ENCODE measurements around the gene ARL8A. TPM values are rescaled to one million over a fixed set of nuclear protein-coding genes. Genes with fewer than 3 reads are reported as not detected.
"Not testable (repeated sequence)": the region's sequence is repeated elsewhere in the genome, so short reads cannot be mapped to it uniquely, and the experiment has no call there.

ARL8A gene
- polyA plus RNA-seq, 1 experiment = 58.0 TPM

DNA sequence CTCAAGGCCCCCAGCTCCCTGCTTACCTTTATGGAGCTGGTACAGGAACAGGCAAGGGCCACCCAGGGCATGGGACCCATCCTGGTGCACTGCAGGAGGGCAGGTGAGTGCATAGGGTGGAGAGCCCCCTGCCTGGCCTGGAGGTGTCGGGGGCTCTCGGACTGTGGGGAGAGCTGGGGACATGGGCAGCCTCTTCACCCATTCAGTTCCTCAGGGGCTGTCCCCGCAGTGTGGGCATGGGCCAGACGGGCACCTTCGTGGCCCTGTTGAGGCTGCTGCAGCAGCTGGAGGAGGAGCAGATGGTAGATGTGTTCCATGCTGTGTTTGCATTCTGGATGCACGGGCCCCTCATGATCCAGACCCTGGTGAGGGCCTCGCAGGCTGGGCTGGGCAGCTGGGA lies 41.8 kb upstream of the ARL8A start:
- no peak for DNase-seq (ENCODE audit: low read depth, low spot score)
- POLR2A ChIA-PET = no interaction called here
- TF ChIP-seq, protein P1, sequence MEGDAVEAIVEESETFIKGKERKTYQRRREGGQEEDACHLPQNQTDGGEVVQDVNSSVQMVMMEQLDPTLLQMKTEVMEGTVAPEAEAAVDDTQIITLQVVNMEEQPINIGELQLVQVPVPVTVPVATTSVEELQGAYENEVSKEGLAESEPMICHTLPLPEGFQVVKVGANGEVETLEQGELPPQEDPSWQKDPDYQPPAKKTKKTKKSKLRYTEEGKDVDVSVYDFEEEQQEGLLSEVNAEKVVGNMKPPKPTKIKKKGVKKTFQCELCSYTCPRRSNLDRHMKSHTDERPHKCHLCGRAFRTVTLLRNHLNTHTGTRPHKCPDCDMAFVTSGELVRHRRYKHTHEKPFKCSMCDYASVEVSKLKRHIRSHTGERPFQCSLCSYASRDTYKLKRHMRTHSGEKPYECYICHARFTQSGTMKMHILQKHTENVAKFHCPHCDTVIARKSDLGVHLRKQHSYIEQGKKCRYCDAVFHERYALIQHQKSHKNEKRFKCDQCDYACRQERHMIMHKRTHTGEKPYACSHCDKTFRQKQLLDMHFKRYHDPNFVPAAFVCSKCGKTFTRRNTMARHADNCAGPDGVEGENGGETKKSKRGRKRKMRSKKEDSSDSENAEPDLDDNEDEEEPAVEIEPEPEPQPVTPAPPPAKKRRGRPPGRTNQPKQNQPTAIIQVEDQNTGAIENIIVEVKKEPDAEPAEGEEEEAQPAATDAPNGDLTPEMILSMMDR (IDR thresholded peaks at IDR 0.05; ENCODE audit: low read depth, low read length) = no peak
- peaks cover 42% of the 10 kb centered on the region for H3K27me3 ChIP-seq (ENCODE audit: control insufficient read depth, insufficient read depth, low read length)
- CTCF ChIA-PET = interaction anchor here (1.2 to 7.1 kb wide), 3 partner anchors 12 to 130 kb away, joined by 3 to 121 read pairs (median 11); no protein-coding TSS in a partner anchor
- H3K27ac ChIP-seq (ENCODE audit: low read depth, low read length) = no peak overlapping the region
- H3K4me3 ChIP-seq (ENCODE audit: low read depth, low read length) = no peak overlapping the region
- no peaks in the 10 kb centered on the region; the same call in 1 of the 2 replicates for H3K9me3 ChIP-seq (ENCODE audit: control insufficient read depth, insufficient read depth, low read length)

DNA sequence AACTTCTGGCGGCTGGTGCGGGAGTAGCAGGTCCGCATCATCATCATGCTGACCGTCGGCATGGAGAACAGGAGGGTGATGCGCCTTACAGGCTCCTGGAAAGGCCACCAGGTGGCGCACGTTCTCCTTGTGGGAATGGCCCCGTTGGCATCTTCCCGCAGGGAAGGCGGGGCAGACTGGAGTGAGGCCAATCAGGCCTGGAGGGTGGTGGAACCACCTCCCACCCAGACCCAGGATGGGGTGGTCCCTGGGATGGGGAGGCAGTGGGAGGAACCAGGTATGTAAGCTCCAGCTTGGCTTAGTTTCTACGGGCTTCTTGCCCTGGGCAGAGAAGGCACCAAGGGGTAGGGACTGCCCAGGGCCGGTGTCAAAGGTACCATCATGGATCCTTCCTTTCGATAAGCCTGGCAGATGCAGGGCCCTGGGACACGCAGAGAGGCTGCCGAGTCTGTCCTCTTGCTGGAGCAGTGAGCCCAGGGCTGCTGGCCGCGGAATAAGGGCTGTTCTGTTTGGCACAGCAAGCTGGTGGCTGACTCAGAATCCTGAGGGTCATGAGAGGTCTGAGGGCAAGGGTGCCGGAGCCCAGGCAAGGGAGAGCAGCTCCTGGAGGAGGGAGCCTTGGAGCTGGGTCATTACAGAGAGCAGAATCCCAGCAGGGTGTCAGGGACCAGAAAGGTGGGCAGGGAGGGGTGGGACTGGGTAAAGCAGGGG lies 40.4 kb upstream of the ARL8A start:
- Histone ChIP-seq H3K9me3 (ENCODE audit: control insufficient read depth, insufficient read depth, low read length) (no peaks in the 10 kb centered on the region; the same call in 1 of the 2 replicates), H3K27ac (ENCODE audit: low read depth, low read length) (no peak overlapping the region), H3K4me3 (ENCODE audit: low read depth, low read length) (no peak overlapping the region), H3K27me3 (ENCODE audit: control insufficient read depth, insufficient read depth, low read length) (peaks cover 49% of the 10 kb centered on the region)
- peak; percentile 55 for DNase-seq (ENCODE audit: low read depth, low spot score)
- ChIA-PET POLR2A (no interaction called here), CTCF (interaction anchor here (0.5 to 7.1 kb wide), 15 partner anchors 10 to 1133 kb away, joined by 3 to 121 read pairs (median 4); partner anchors contain the start of genes PTPN7 and UBE2T)
- TF ChIP-seq, protein P1 (IDR thresholded peaks at IDR 0.05; ENCODE audit: low read depth, low read length) = peak; percentile 92

DNA sequence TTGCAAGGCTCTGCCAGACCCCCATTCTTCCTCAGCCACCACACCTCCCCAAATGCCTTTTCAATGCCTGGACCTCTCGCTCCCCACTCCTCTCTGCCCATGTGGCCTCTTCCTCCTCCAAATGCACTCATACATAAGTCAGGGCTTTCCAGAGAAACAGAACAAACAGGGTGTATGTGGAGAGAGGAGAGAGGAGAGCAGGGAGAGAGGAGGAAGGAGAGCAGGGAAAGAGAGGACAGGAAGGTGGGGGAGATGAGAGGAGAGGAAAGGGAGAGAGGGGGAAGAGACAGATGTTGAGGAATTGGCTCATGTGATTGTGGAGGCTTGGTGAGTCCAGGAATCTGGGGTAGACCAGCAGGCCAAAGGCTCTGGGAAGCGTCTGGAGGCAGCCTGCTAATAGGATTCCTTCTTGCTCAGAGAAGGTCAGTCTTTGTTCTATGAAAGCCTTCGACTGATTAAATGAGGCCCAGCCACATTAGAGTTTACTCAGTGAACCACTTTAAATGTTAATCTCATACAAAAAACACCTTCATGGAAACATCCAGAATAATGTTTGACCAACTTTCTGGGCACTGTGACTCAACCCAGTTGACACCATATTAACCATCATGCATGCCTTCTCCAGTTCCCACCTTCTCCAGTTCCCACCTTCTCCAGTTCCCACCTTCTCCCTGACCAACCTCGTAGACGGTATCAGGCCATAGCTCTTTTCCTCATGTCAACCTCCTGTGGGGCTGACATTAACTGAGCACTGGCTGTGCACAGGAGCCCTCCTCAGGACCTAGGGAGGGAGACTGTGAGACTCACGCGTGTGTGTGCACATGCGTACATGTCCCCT lies 37.7 kb upstream of the ARL8A start:
- H3K27ac ChIP-seq (ENCODE audit: low read depth, low read length) = no peak overlapping the region
- no peak overlapping the region for H3K4me3 ChIP-seq (ENCODE audit: low read depth, low read length)
- ChIA-PET POLR2A (no interaction called here), CTCF (interaction anchor here (0.5 to 1.8 kb wide), 2 partner anchors 537 to 1568 kb away, joined by 5 to 7 read pairs; no protein-coding TSS in a partner anchor)
- no peaks in the 10 kb centered on the region; the same call in 1 of the 2 replicates for H3K9me3 ChIP-seq (ENCODE audit: control insufficient read depth, insufficient read depth, low read length)
- H3K27me3 ChIP-seq (ENCODE audit: control insufficient read depth, insufficient read depth, low read length) = peaks cover 54% of the 10 kb centered on the region
- TF ChIP-seq, protein P1 (IDR thresholded peaks at IDR 0.05; ENCODE audit: low read depth, low read length) = no peak
- DNase-seq (ENCODE audit: low read depth, low spot score) = no peak

DNA sequence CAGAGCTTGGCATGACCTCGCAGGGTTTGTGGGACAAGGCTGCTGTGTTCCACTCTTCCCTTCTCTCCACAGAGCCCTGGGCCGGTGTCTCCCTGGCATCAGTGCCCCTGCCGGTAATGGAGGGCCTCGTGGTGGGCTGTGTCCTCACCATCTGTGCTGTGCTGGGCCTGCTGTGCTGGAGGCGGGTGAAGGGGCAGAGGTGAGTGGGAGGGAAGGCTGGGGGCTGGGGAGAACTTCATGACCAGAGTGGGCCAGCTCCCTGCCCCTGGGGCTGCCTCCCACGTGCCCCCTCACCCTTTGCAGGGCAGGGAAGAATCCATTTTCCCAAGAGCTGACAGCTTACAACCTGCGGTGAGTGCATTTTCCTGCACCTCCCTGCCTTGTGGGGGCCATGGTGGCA lies 37.0 kb upstream of the ARL8A start:
- Histone ChIP-seq H3K27me3 (ENCODE audit: control insufficient read depth, insufficient read depth, low read length) (peaks cover 49% of the 10 kb centered on the region), H3K4me3 (ENCODE audit: low read depth, low read length) (no peak overlapping the region), H3K27ac (ENCODE audit: low read depth, low read length) (no peak overlapping the region), H3K9me3 (ENCODE audit: control insufficient read depth, insufficient read depth, low read length) (no peaks in the 10 kb centered on the region; the same call in 1 of the 2 replicates)
- ChIA-PET POLR2A (no interaction called here), CTCF (interaction anchor here (1.8 kb wide), 1 partner anchor 9 kb away, joined by 4 read pairs; no protein-coding TSS in a partner anchor)
- TF ChIP-seq, protein P1 (IDR thresholded peaks at IDR 0.05; ENCODE audit: low read depth, low read length) = no peak
- no peak for DNase-seq (ENCODE audit: low read depth, low spot score)

DNA sequence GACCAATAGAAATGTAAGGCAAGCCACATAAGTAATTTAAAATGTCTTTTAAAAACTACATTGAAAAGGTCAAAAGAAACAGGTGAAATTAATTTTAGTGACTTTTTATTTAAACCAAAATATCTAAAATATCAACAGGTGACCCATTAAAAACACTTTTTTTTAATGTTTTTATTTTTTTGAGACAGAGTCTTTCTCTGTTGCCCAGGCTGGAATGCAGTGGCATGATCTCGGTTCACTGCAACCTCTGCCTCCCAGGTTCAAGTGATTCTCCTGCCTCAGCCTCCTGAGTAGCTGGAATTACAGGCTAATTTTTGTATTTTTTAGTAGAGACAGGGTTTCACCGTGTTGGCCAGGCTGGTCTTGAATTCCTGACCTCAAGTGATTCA lies 36.2 kb upstream of the ARL8A start:
- DNase-seq (ENCODE audit: low read depth, low spot score); POLR2A ChIA-PET; H3K4me3 ChIP-seq (ENCODE audit: low read depth, low read length); H3K27ac ChIP-seq (ENCODE audit: low read depth, low read length); H3K9me3 ChIP-seq (ENCODE audit: control insufficient read depth, insufficient read depth, low read length): not testable (repeated sequence)
- peaks cover 45% of the 10 kb centered on the region for H3K27me3 ChIP-seq (ENCODE audit: control insufficient read depth, insufficient read depth, low read length)
- CTCF ChIA-PET = interaction anchor here (0.7 to 1.8 kb wide), 2 partner anchors 10 to 136 kb away, joined by 3 to 4 read pairs; no protein-coding TSS in a partner anchor

Measured in AG04450 (cell line).